Left lung (tissue), 10 donors: ENCODE results near the gene MBLAC2. TPM values are rescaled to one million over a fixed set of nuclear protein-coding genes. Genes with fewer than 3 reads are reported as not detected.

Experiments used
- ATAC-seq: fragments of 200-7000 bp; cut with Tn5 transposase; one replicate; pipeline ENCODE4 v1.9.1; 2020; ENCODE audit warnings: moderate library complexity
- DNase-seq, 4 donors: peaks; one replicate each; pipeline ENCODE4 v3.0.0-alpha.2; 2013 to 2020
- H3K27ac ChIP-seq, 2 donors: fragments of 200-600 bp; sonication (generic) in 1 of 2; one replicate each; pipeline versions ENCODE4 v1.5.0 to v1.8.0; 2020 to 2021
- H3K27me3 ChIP-seq, 2 donors: fragments of 200-600 bp; sonication (generic) in 1 of 2; one replicate each; pipeline versions ENCODE4 v1.5.0 to v1.8.0; 2020 to 2021
- H3K36me3 ChIP-seq, 2 donors: fragments of 200-600 bp; sonication (generic) in 1 of 2; one replicate each; pipeline versions ENCODE4 v1.5.0 to v1.8.0; 2020 to 2021
- H3K4me1 ChIP-seq, 2 donors: fragments of 200-600 bp; one replicate each; pipeline ENCODE4 v1.8.0; 2021
- H3K4me3 ChIP-seq, 2 donors: fragments of 200-600 bp; sonication (generic) in 1 of 2; one replicate each; pipeline versions ENCODE4 v1.5.0 to v1.8.0; 2020 to 2021; ENCODE audit warnings: mild to moderate bottlenecking in 1 of 2
- H3K9me3 ChIP-seq, 2 donors: fragments of 200-600 bp; sonication (generic) in 1 of 2; one replicate each; pipeline versions ENCODE4 v1.5.0 to v1.8.0; 2020 to 2021
- CTCF ChIP-seq, 2 donors: fragments of 200-600 bp; sonication (generic) in 1 of 2; IDR thresholded peaks; one replicate each; pipeline versions ENCODE4 v1.5.0 to v1.8.0; 2021; ENCODE audit warnings: antibody characterized with exemption in 2 of 2
- intact Hi-C, 2 donors: fragments of 100-400 bp; cut with DNase I; formaldehyde crosslinking; loops; one replicate each; pipeline versions ENCODE4 v1.11.2 to v1.14.2; 2022
- polyA plus RNA-seq, 6 donors: library from polyadenylated mRNA; unstranded; fragments of 120-200 nt; gene quantifications; one replicate each; pipeline ENCODE4 v1.2.1, GENCODE V29; 2013; ENCODE audit not compliant: insufficient read length in 6 of 6
- total RNA-seq, 2 donors: library from RNA; stranded (reverse); fragmentation: NEBNext Ultra II Directional; extraction: Animal tissue kit (Norgen Biotek cat#: 25700); gene quantifications; one replicate each; pipeline ENCODE4 v1.2.1, GENCODE V29; 2021
- donor health status: DM: no; HTN: yes; CAD: no.
- donor health status: DM: no; HTN: no; CAD: no.

MBLAC2 gene
- total and polyA plus RNA-seq, 8 donors = 3.8 to 10.0 (median 9.0) TPM

DNA sequence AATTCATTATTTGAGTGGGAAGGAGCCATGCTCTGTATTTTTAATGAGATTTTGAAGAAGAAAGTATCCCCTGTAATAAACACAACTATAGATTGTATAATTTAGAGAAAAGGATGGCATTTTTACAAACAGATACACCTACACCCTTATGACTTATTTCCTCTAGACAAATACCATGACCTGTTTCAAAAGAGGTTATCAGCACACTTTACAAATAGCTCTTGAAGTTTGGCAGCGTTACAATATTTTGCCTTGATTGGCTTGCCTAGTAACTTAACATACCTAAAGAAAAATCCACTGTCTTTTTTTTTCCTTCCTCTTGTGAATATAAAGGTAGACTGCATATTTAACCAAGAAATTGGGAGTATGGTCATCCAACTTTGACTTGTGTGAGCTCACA, 36.5 kb downstream of the MBLAC2 start:
- no peak overlapping the region for H3K4me3 ChIP-seq
- peak; percentile 69 for ATAC-seq
- peak overlapping the region in 1 of 2 donors; percentile 21 for H3K27ac ChIP-seq
- no peaks in the 10 kb centered on the region for H3K9me3 ChIP-seq
- no peak for TF ChIP-seq CTCF (IDR thresholded peaks at IDR 0.05)
- H3K27me3 ChIP-seq = no peaks in the 10 kb centered on the region
- intact Hi-C loops = loop anchor here in 1 of 2 donors (5.0 to 10.0 kb wide), 2 partner anchors 97 to 344 kb away; no protein-coding TSS in a partner anchor
- H3K36me3 ChIP-seq = no peaks in the 10 kb centered on the region
- H3K4me1 ChIP-seq = peaks cover 0 to 7% of the 10 kb centered on the region in 2 donors
- peak in 1 of 4 donors; percentile 22 for DNase-seq

GRCh38 chr5:90437663-90438062, 36.9 kb downstream of the MBLAC2 start:
- H3K27me3 ChIP-seq = no peaks in the 10 kb centered on the region
- DNase-seq (no peak), ATAC-seq (peak; percentile 63)
- H3K36me3 ChIP-seq = no peaks in the 10 kb centered on the region
- H3K4me3 ChIP-seq = no peak overlapping the region
- peaks cover 0 to 7% of the 10 kb centered on the region in 2 donors for H3K4me1 ChIP-seq
- TF ChIP-seq CTCF (IDR thresholded peaks at IDR 0.05) = no peak
- intact Hi-C loops = loop anchor here in 1 of 2 donors (5.0 to 10.0 kb wide), 2 partner anchors 97 to 345 kb away; no protein-coding TSS in a partner anchor
- no peaks in the 10 kb centered on the region for H3K9me3 ChIP-seq
- H3K27ac ChIP-seq = no peak overlapping the region

GRCh38 chr5:90434116-90434714, 40.4 kb downstream of the MBLAC2 start:
- DNase-seq = peak in 1 of 4 donors; percentile 54
- intact Hi-C loops = loop anchor here in 1 of 2 donors (10.0 kb wide), 1 partner anchor 101 kb away; no protein-coding TSS in a partner anchor
- Histone ChIP-seq H3K36me3 (no peaks in the 10 kb centered on the region), H3K9me3 (no peaks in the 10 kb centered on the region), H3K27ac (no peak overlapping the region), H3K4me1 (no peaks in the 10 kb centered on the region), H3K4me3 (no peak overlapping the region), H3K27me3 (no peaks in the 10 kb centered on the region)
- peak; percentile 74 for ATAC-seq
- TF ChIP-seq CTCF (IDR thresholded peaks at IDR 0.05) = peak; percentile 41 to 57

GRCh38 chr5:90424245-90424644, 50.3 kb downstream of the MBLAC2 start:
- TF ChIP-seq CTCF (IDR thresholded peaks at IDR 0.05) = no peak
- H3K9me3 ChIP-seq = no peaks in the 10 kb centered on the region
- ATAC-seq = no peak
- H3K36me3 ChIP-seq = no peaks in the 10 kb centered on the region
- no peak overlapping the region for H3K27ac ChIP-seq
- DNase-seq = no peak
- H3K4me1 ChIP-seq = no peaks in the 10 kb centered on the region
- no peaks in the 10 kb centered on the region for H3K27me3 ChIP-seq
- no peak overlapping the region for H3K4me3 ChIP-seq
- intact Hi-C loops = no loop called here

- Histone ChIP-seq H3K9me3 (no peaks in the 10 kb centered on the region), H3K27ac (no peak overlapping the region), H3K4me1 (no peaks in the 10 kb centered on the region), H3K4me3 (no peak overlapping the region), H3K27me3 (no peaks in the 10 kb centered on the region), H3K36me3 (no peaks in the 10 kb centered on the region)
- DNase-seq = peak in 1 of 4 donors; percentile 11
- TF ChIP-seq CTCF (IDR thresholded peaks at IDR 0.05) = no peak
- peak; percentile 81 for ATAC-seq
- intact Hi-C loops = no loop called here
Observed at GRCh38 chr5:90421136-90421535, 53.4 kb downstream of the MBLAC2 start.
